Endodermal cell (in vitro differentiated cells): ENCODE results near the gene CLTCL1. TPM values are rescaled to one million over a fixed set of nuclear protein-coding genes. Genes with fewer than 3 reads are reported as not detected.
A peak's percentile ranks its signal among the peaks of the same experiment; 100 is the strongest.

Experiments
- DNase-seq: peaks from one replicate; pipeline ENCODE4 v3.0.0-alpha.2; 2017
- H3K27ac ChIP-seq: 2 replicates; pipeline ENCODE4 v1.5.1; 2013; ENCODE audit warnings: mild to moderate bottlenecking, low read depth, low read length, moderate library complexity
- H3K27me3 ChIP-seq: 2 replicates; pipeline ENCODE4 v1.6.1; 2013; ENCODE audit warnings: mild to moderate bottlenecking, low read length, moderate library complexity; ENCODE audit not compliant: insufficient read depth, control insufficient read depth, poor library complexity, severe bottlenecking
- H3K36me3 ChIP-seq: 2 replicates; pipeline ENCODE4 v1.7.0; 2013; ENCODE audit warnings: mild to moderate bottlenecking, low read length, moderate library complexity; ENCODE audit not compliant: control insufficient read depth, insufficient read depth
- H3K4me1 ChIP-seq: one replicate; pipeline ENCODE4 v1.7.0; 2013; ENCODE audit warnings: low read length; ENCODE audit not compliant: control insufficient read depth, insufficient read depth
- H3K4me3 ChIP-seq: 2 replicates; pipeline ENCODE4 v1.5.1; 2013; ENCODE audit warnings: mild to moderate bottlenecking, low read length, moderate library complexity
- H3K9ac ChIP-seq: 2 replicates; pipeline ENCODE4 v1.6.1; 2013; ENCODE audit warnings: mild to moderate bottlenecking, low read length, moderate library complexity; ENCODE audit not compliant: poor library complexity, severe bottlenecking; ENCODE audit errors: extremely low read depth
- H3K9me3 ChIP-seq: 2 replicates; pipeline ENCODE4 v1.6.1; 2013; ENCODE audit warnings: mild to moderate bottlenecking, low read length, moderate library complexity; ENCODE audit not compliant: control insufficient read depth
- H3K27ac Mint-ChIP-seq: 2 replicates; pipeline ENCODE4 v1.8.0; 2020; ENCODE audit warnings: mixed read lengths
- H3K27me3 Mint-ChIP-seq: 2 replicates; pipeline ENCODE4 v1.8.0; 2021; ENCODE audit warnings: mild to moderate bottlenecking, mixed read lengths; ENCODE audit not compliant: insufficient read depth
- H3K36me3 Mint-ChIP-seq: 2 replicates; pipeline ENCODE4 v1.8.0; 2020; ENCODE audit warnings: low read depth, mixed read lengths
- H3K4me1 Mint-ChIP-seq: 2 replicates; pipeline ENCODE4 v1.8.0; 2020; ENCODE audit warnings: mixed read lengths
- H3K4me3 Mint-ChIP-seq: 2 replicates; pipeline ENCODE4 v1.8.0; 2020; ENCODE audit warnings: mild to moderate bottlenecking, moderate library complexity, mixed read lengths
- H3K9me3 Mint-ChIP-seq: 2 replicates; pipeline ENCODE4 v1.8.0; 2020; ENCODE audit warnings: mild to moderate bottlenecking, mixed read lengths
- WGBS, 2 experiments: methylation state at CpG; one replicate each; pipeline versions ENCODE4 v1.1.5 to v1.1.7; 2013; ENCODE audit warnings: missing lambda C conversion rate in 2 of 2, mixed read lengths in 1 of 2; ENCODE audit not compliant: insufficient coverage in 1 of 2, insufficient read length in 1 of 2; 5-methylcytosine and 5-hydroxymethylcytosine counted together
- total RNA-seq, 2 donors: library from RNA; stranded (reverse); fragmentation: NEBNext Ultra II Directional in 1 of 2; extraction: Animal tissue kit (Norgen Biotek cat#: 25700) in 1 of 2; gene quantifications; 2 replicates in 1 of 2; 3 replicates in 1 of 2; pipeline ENCODE4 v1.2.1, GENCODE V29; 2021
- TF ChIP-seq, protein P1 (sequence below): fragments of 200-600 bp; sonication (generic); conservative IDR thresholded peaks from 2 replicates; pipeline ENCODE4 v1.5.0; 2021; ENCODE audit warnings: antibody characterized with exemption, mild to moderate bottlenecking

CLTCL1 gene
- total RNA-seq, 2 donors from 2014 or later, result 11.8 to 14.4 TPM

DNA sequence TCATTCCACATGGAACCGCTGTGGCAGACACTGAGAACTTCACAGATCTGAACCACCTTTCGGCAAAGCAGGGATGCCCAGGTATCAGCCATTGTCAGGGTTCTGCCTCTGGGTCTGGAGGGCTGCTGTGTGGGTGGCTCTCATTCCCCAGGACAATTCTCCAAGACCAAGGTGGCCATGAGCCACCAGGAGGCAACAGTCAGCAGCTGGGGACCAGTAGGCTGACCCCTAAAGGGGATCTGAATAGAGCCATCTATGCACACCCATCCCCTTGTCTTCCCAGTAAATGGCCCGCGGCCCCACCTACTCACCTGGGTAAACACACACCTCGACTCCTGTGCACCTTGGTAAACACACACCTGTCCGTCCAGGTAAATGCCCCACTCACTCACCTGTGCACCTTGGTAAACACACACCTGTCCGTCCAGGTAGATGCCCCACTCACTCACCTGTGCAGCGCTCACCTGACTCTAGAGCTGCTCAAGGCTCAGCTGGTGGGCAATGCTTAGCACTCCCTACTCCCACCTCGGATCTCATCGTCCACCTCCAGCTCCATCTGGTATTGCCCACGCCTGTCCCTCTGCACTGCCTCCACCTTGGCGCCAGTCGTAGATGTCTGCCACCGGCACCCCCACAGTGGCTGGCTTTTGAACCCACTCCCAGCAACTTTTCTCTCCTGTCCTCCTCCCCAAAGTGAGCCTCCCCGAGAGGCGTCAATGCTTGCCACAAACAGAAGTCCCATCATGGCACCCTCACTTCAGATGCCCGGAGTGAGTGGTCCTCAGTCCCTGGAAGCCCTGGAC lies 123.2 kb downstream of the CLTCL1 start:
- peaks cover 78% of the 10 kb centered on the region for H3K27me3 ChIP-seq
- peaks cover 5% of the 10 kb centered on the region for H3K9me3 Mint-ChIP-seq
- TF ChIP-seq, protein P1, sequence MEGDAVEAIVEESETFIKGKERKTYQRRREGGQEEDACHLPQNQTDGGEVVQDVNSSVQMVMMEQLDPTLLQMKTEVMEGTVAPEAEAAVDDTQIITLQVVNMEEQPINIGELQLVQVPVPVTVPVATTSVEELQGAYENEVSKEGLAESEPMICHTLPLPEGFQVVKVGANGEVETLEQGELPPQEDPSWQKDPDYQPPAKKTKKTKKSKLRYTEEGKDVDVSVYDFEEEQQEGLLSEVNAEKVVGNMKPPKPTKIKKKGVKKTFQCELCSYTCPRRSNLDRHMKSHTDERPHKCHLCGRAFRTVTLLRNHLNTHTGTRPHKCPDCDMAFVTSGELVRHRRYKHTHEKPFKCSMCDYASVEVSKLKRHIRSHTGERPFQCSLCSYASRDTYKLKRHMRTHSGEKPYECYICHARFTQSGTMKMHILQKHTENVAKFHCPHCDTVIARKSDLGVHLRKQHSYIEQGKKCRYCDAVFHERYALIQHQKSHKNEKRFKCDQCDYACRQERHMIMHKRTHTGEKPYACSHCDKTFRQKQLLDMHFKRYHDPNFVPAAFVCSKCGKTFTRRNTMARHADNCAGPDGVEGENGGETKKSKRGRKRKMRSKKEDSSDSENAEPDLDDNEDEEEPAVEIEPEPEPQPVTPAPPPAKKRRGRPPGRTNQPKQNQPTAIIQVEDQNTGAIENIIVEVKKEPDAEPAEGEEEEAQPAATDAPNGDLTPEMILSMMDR, result peak; percentile 56
- no peaks in the 10 kb centered on the region for H3K36me3 Mint-ChIP-seq
- H3K4me3 Mint-ChIP-seq, result no peak overlapping the region
- peak; percentile 62 for DNase-seq
- H3K27ac Mint-ChIP-seq, result no peak overlapping the region
- no peak overlapping the region for H3K27ac ChIP-seq
- WGBS, 2 experiments, result 74 to 77% methylated on average over 11 to 17 of the region's 17 CpGs
- H3K36me3 ChIP-seq, result no peaks in the 10 kb centered on the region
- H3K9ac ChIP-seq, result no peak overlapping the region
- peaks cover 7% of the 10 kb centered on the region for H3K9me3 ChIP-seq
- peaks cover 29% of the 10 kb centered on the region for H3K4me1 Mint-ChIP-seq
- peaks cover 82% of the 10 kb centered on the region for H3K27me3 Mint-ChIP-seq
- H3K4me1 ChIP-seq, result peaks cover 13% of the 10 kb centered on the region
- no peak overlapping the region for H3K4me3 ChIP-seq

DNA sequence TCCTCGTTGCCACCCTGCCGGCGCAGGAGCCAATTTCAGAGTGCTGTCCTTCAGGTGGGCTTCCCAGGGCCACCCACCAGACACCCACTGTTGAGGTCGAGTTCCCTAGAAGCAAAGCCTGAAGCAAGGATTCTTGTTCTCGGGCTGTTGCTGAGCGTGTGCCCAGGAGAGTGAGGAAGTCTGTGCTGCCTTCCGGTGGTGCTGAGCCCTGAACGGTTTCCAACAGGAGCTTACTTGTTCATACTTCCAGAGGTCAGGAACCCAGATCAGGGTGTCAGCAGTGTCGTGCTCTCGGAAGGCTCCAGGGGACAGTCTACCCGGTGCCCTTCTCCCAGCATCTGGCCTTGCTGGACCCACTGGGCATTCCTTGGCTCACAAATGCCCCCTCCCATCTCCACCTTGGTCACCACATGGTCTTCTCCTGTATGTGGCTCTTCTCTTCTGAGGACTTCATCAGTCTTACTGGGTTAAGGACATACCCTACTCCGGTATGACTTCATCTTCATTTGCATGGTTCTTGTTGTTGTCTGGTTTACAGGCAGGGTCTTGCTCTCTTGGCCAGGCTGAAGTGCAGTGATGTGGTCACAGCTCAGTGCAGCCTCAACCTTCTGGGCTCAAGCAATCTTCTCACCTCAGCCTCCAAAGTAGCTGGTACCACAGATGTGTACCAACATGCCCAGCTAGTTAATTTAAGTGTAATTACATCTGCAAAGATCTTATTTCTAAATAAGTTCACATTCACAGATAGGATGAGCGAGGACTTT lies 124.2 kb downstream of the CLTCL1 start:
- TF ChIP-seq, protein P1, result no peak
- H3K27me3 Mint-ChIP-seq, result peaks cover 89% of the 10 kb centered on the region
- 72 to 80% methylated on average over 13 of the region's 13 CpGs for WGBS, 2 experiments
- no peaks in the 10 kb centered on the region for H3K36me3 ChIP-seq
- H3K9ac ChIP-seq, result no peak overlapping the region
- no peak overlapping the region for H3K4me3 Mint-ChIP-seq
- DNase-seq, result no peak
- H3K9me3 Mint-ChIP-seq, result peaks cover 5% of the 10 kb centered on the region
- H3K27me3 ChIP-seq, result peaks cover 88% of the 10 kb centered on the region
- peaks cover 7% of the 10 kb centered on the region for H3K9me3 ChIP-seq
- no peaks in the 10 kb centered on the region for H3K36me3 Mint-ChIP-seq
- H3K27ac Mint-ChIP-seq, result no peak overlapping the region
- H3K4me1 Mint-ChIP-seq, result peaks cover 21% of the 10 kb centered on the region
- H3K27ac ChIP-seq, result no peak overlapping the region
- no peak overlapping the region for H3K4me3 ChIP-seq
- peaks cover 8% of the 10 kb centered on the region for H3K4me1 ChIP-seq

DNA sequence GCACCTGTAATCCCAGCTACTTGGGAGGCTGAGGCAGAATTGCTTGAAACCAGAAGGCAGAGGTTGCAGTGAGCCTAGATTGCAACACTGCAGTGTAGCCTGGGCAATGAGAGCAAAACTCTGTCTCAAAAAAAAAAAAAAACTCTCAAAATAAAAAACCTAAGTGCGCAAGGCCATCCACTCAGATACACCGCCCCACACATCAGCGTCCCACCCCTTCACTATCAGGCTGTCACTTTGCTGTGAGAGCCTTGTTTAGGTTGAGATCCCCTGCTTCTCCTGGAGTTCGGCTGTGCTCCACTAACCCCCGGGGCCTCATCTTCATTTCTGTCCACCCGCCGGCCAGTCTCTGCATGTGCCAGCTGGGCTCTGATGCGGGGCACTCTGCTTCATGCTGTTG lies 125.1 kb downstream of the CLTCL1 start:
- TF ChIP-seq, protein P1, result no peak
- Mint-ChIP-seq H3K27me3 (peaks cover 96% of the 10 kb centered on the region), H3K27ac (no peak overlapping the region), H3K4me1 (peaks cover 17% of the 10 kb centered on the region), H3K4me3 (no peak overlapping the region), H3K36me3 (no peaks in the 10 kb centered on the region), H3K9me3 (peaks cover 5% of the 10 kb centered on the region)
- peaks cover 8% of the 10 kb centered on the region for H3K4me1 ChIP-seq
- H3K36me3 ChIP-seq, result no peaks in the 10 kb centered on the region
- H3K9me3 ChIP-seq, result peaks cover 7% of the 10 kb centered on the region
- H3K27me3 ChIP-seq, result peaks cover 97% of the 10 kb centered on the region
- no peak for DNase-seq
- no peak overlapping the region for H3K4me3 ChIP-seq
- no peak overlapping the region for H3K27ac ChIP-seq
- WGBS, 2 experiments, result 66 to 89% methylated on average over 2 to 8 of the region's 8 CpGs
- H3K9ac ChIP-seq, result no peak overlapping the region
